Endothelial cell of umbilical vein (primary cell): ENCODE measurements around the gene GNGT2.

Experiments
- CTCF ChIP-seq, 2 donors: IDR thresholded peaks; 1 replicate in 1 of 2; 2 replicates in 1 of 2; pipeline ENCODE4 v1.5.1; 2011; ENCODE audit warnings: low read length in 2 of 2, mild to moderate bottlenecking in 2 of 2, moderate library complexity in 2 of 2, control low read depth in 1 of 2, inconsistent platforms in 1 of 2, low read depth in 1 of 2; ENCODE audit not compliant: insufficient read depth in 1 of 2; ENCODE audit errors: extremely low read depth in 1 of 2
- GATA2 ChIP-seq: IDR thresholded peaks from 2 replicates; pipeline ENCODE4 v1.7.0; 2011; ENCODE audit warnings: low read depth, mild to moderate bottlenecking, moderate library complexity, mixed read lengths, low read length; ENCODE audit not compliant: insufficient read length, insufficient read depth
- POLR2A ChIP-seq: IDR thresholded peaks from 2 replicates; pipeline ENCODE4 v1.6.1; 2012; ENCODE audit warnings: low read depth, mild to moderate bottlenecking, control low read depth, low read length
- POLR2AphosphoS5 ChIP-seq: IDR thresholded peaks from 2 replicates; pipeline ENCODE4 v1.6.1; 2012; ENCODE audit warnings: low read depth, mild to moderate bottlenecking, control low read depth, low read length, moderate library complexity; ENCODE audit not compliant: insufficient read depth

- TF ChIP-seq CTCF (IDR thresholded peaks at IDR 0.05; ENCODE audit: extremely low read depth in 1 of 2, insufficient read depth in 1 of 2, low read depth in 1 of 2, low read length in 2 of 2): no peak
- TF ChIP-seq GATA2: no peak
- TF ChIP-seq POLR2AphosphoS5: no peak
- no peak for TF ChIP-seq POLR2A
Observed at GRCh38 chr17:49254066-49254465, 43.7 kb upstream of the GNGT2 start.
